Astrocyte (in vitro differentiated cells and primary cell): ENCODE data around the gene CD33.

Source experiments
- EZH2 ChIP-seq: IDR thresholded peaks from 2 replicates; pipeline ENCODE4 v1.6.1; 2012; ENCODE audit warnings: mild to moderate bottlenecking, low read length, inconsistent platforms; ENCODE audit not compliant: insufficient read depth
- TF ChIP-seq, protein P1 (sequence below): IDR thresholded peaks from 2 replicates; pipeline ENCODE4 v1.5.1; 2011; ENCODE audit warnings: low read depth, mild to moderate bottlenecking, inconsistent platforms, low read length, moderate library complexity; ENCODE audit not compliant: insufficient read depth

DNA sequence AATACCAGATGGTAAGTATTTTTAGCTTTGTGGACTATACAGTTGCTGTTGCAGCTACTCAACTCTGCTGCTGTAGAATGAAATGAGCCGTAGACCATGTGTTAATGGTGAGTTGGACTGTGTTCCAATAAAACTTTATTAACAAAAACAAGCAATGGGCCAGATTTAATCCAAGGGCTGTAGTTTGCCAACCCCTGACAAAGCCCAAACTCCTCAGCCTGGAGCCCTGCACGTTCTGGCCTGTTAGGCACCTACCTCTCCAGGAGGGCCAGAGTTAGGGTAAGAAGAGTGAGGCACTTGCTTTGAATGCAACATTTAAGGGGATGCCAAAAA, 36.7 kb upstream of the CD33 start:
- TF ChIP-seq, protein P1, sequence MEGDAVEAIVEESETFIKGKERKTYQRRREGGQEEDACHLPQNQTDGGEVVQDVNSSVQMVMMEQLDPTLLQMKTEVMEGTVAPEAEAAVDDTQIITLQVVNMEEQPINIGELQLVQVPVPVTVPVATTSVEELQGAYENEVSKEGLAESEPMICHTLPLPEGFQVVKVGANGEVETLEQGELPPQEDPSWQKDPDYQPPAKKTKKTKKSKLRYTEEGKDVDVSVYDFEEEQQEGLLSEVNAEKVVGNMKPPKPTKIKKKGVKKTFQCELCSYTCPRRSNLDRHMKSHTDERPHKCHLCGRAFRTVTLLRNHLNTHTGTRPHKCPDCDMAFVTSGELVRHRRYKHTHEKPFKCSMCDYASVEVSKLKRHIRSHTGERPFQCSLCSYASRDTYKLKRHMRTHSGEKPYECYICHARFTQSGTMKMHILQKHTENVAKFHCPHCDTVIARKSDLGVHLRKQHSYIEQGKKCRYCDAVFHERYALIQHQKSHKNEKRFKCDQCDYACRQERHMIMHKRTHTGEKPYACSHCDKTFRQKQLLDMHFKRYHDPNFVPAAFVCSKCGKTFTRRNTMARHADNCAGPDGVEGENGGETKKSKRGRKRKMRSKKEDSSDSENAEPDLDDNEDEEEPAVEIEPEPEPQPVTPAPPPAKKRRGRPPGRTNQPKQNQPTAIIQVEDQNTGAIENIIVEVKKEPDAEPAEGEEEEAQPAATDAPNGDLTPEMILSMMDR, result no peak
- no peak for TF ChIP-seq EZH2
